HCT116 (cell line): ENCODE measurements around the gene PPP1R37. TPM values are rescaled to one million over a fixed set of nuclear protein-coding genes. Genes with fewer than 3 reads are reported as not detected.

Source experiments
- ATAC-seq: fragments of 200-7000 bp; cut with Tn5 transposase; 2 replicates; pipeline ENCODE4 v1.9.1; 2020; ENCODE audit warnings: mild to moderate bottlenecking, moderate library complexity
- BruUV-seq: library from RNA; stranded (reverse); fragments of 400-500 nt; replicated peaks from 2 replicates; lab custom pipeline; 2021; lab: Mats Ljungman, UMichigan
- CTCF ChIA-PET: fragments of 300-600 bp; sonication (Branson Sonifier 250); formaldehyde crosslinking; loops from one replicate; lab custom pipeline; 2021; ENCODE audit warnings: antibody characterized with exemption; lab: Charles Lee
- POLR2A ChIA-PET: fragments of 300-600, 350-600 bp; sonication (Branson Sonifier 250); formaldehyde crosslinking; loops from one replicate; lab custom pipeline; 2021; ENCODE audit warnings: antibody characterized with exemption; lab: Charles Lee
- RAD21 ChIA-PET, 2 experiments: fragments of 300-600 bp; sonication (Branson Sonifier 250); formaldehyde crosslinking; loops; one replicate each; lab custom pipeline; 2023; ENCODE audit warnings: low total read pairs in 2 of 2; ENCODE audit not compliant: uncharacterized antibody in 2 of 2, unreplicated experiment in 2 of 2, low non-redundant PET in 1 of 2; lab: Charles Lee
- DNase-seq: peaks from one replicate; pipeline ENCODE4 v3.0.0-alpha.2; 2010; ENCODE audit warnings: low read depth, low spot score
- H2AFZ ChIP-seq: fragments of 200-600 bp; shearing (Covaris generic), sonication (generic); 2 replicates; pipeline ENCODE4 v1.6.1; 2017; ENCODE audit warnings: low read depth, mixed run types, mixed read lengths, antibody characterized with exemption, low read length; ENCODE audit not compliant: poor library complexity, severe bottlenecking
- H3K27ac ChIP-seq: 2 replicates; pipeline ENCODE4 v1.5.1; 2012; ENCODE audit warnings: low read depth, low read length
- H3K27me3 ChIP-seq: fragments of 200-600 bp; sonication (generic); 2 replicates; pipeline ENCODE4 v1.6.1; 2016; ENCODE audit warnings: mixed run types, low read length, mixed read lengths; ENCODE audit not compliant: insufficient read depth
- H3K36me3 ChIP-seq, 2 experiments: fragments of 200-500 bp in 1 of 2; fragments of 200-600 bp in 1 of 2; sonication (Bioruptor generic) in 1 of 2; sonication (generic) in 1 of 2; 2 replicates each; pipeline versions ENCODE4 v1.5.1 to v1.6.1; 2014 to 2016; ENCODE audit warnings: low read length in 2 of 2, inconsistent platforms in 1 of 2, mixed read lengths in 1 of 2, mixed run types in 1 of 2; ENCODE audit not compliant: insufficient read depth in 2 of 2, control insufficient read depth in 1 of 2
- H3K4me1 ChIP-seq, 2 experiments: fragments of 200-600 bp in 1 of 2; sonication (generic) in 1 of 2; 2 replicates each; pipeline versions ENCODE4 v1.5.1 to v1.6.1; 2012 to 2017; ENCODE audit warnings: low read length in 2 of 2, inconsistent platforms in 1 of 2, mild to moderate bottlenecking in 1 of 2, mixed read lengths in 1 of 2, mixed run types in 1 of 2, moderate library complexity in 1 of 2; ENCODE audit not compliant: insufficient read depth in 2 of 2, control insufficient read depth in 1 of 2
- H3K4me2 ChIP-seq: fragments of 200-600 bp; sonication (generic); 2 replicates; pipeline ENCODE4 v1.6.1; 2017; ENCODE audit warnings: mixed run types, low read length, mixed read lengths
- H3K4me3 ChIP-seq, 2 experiments: fragments of 200-600 bp in 1 of 2; sonication (generic) in 1 of 2; replicated peaks in 1 of 2; 2 replicates each; pipeline ENCODE4 v1.5.1; 2011 to 2016; ENCODE audit warnings: low read length in 2 of 2, control low read depth in 1 of 2, low read depth in 1 of 2, mild to moderate bottlenecking in 1 of 2, mixed read lengths in 1 of 2, mixed run types in 1 of 2
- H3K79me2 ChIP-seq: fragments of 200-600 bp; sonication (generic); 2 replicates; pipeline ENCODE4 v1.6.1; 2017; ENCODE audit warnings: mild to moderate bottlenecking, mixed run types, low read length, moderate library complexity, mixed read lengths; ENCODE audit not compliant: insufficient read depth
- H3K9ac ChIP-seq: fragments of 200-600 bp; sonication (generic); 2 replicates; pipeline ENCODE4 v1.6.1; 2016; ENCODE audit warnings: low read length, mixed read lengths
- H3K9me2 ChIP-seq: fragments of 200-600 bp; sonication (generic), shearing (Covaris generic); 2 replicates; pipeline ENCODE4 v1.6.1; 2017; ENCODE audit warnings: mixed run types, mild to moderate bottlenecking, moderate library complexity; ENCODE audit not compliant: insufficient read depth
- H3K9me3 ChIP-seq, 2 experiments: fragments of 200-500 bp in 1 of 2; fragments of 200-600 bp in 1 of 2; sonication (Bioruptor generic) in 1 of 2; sonication (generic) in 1 of 2; 2 replicates each; pipeline ENCODE4 v1.6.1; 2014 to 2017; ENCODE audit warnings: low read length in 2 of 2, mixed read lengths in 2 of 2, inconsistent platforms in 1 of 2, low read depth in 1 of 2, mild to moderate bottlenecking in 1 of 2, mixed run types in 1 of 2, moderate library complexity in 1 of 2; ENCODE audit not compliant: control insufficient read depth in 1 of 2, insufficient read depth in 1 of 2
- H4K20me1 ChIP-seq: fragments of 200-600 bp; sonication (generic), shearing (Covaris generic); 2 replicates; pipeline ENCODE4 v1.6.1; 2017; ENCODE audit warnings: mixed run types, mild to moderate bottlenecking, moderate library complexity; ENCODE audit not compliant: insufficient read depth
- ATF3 ChIP-seq: IDR thresholded peaks from 2 replicates; pipeline ENCODE4 v1.6.1; 2012
- CBX3 ChIP-seq: IDR thresholded peaks from 2 replicates; pipeline ENCODE4 v1.6.1; 2012; ENCODE audit warnings: low read depth
- EGR1 ChIP-seq: IDR thresholded peaks from 2 replicates; pipeline ENCODE4 v1.6.1; 2012; ENCODE audit warnings: low read depth
- ELF1 ChIP-seq: IDR thresholded peaks from 2 replicates; pipeline ENCODE4 v1.6.1; 2012; ENCODE audit warnings: low read depth, borderline replicate concordance
- EZH2 ChIP-seq: fragments of 200-600 bp; sonication (generic); IDR thresholded peaks from 2 replicates; pipeline ENCODE4 v1.6.1; 2017; ENCODE audit warnings: antibody characterized with exemption, mixed run types
- EZH2phosphoT487 ChIP-seq: fragments of 200-600 bp; IDR thresholded peaks from 2 replicates; pipeline ENCODE4 v1.6.1; 2018; ENCODE audit warnings: antibody characterized with exemption, borderline replicate concordance
- POLR2AphosphoS5 ChIP-seq: IDR thresholded peaks from 2 replicates; pipeline ENCODE4 v1.6.1; 2011; ENCODE audit warnings: mild to moderate bottlenecking, low read depth, low read length, moderate library complexity
- RAD21 ChIP-seq: IDR thresholded peaks from 2 replicates; pipeline ENCODE4 v1.6.1; 2012; ENCODE audit warnings: low read depth, mild to moderate bottlenecking
- REST ChIP-seq: IDR thresholded peaks from 2 replicates; pipeline ENCODE4 v1.6.1; 2012; ENCODE audit warnings: low read depth
- SIN3A ChIP-seq: IDR thresholded peaks from 2 replicates; pipeline ENCODE4 v1.6.1; 2012; ENCODE audit warnings: low read depth
- SP1 ChIP-seq: IDR thresholded peaks from 2 replicates; pipeline ENCODE4 v1.6.1; 2012; ENCODE audit warnings: low read depth
- SRF ChIP-seq: IDR thresholded peaks from 2 replicates; pipeline ENCODE4 v1.6.1; 2012; ENCODE audit warnings: low read depth
- YY1 ChIP-seq: IDR thresholded peaks from 2 replicates; pipeline ENCODE4 v1.6.1; 2011; ENCODE audit warnings: low read length, low read depth, moderate library complexity, mild to moderate bottlenecking; ENCODE audit not compliant: insufficient replicate concordance; ENCODE audit errors: extremely low read depth
- ZBTB33 ChIP-seq: IDR thresholded peaks from 2 replicates; pipeline ENCODE4 v1.6.1; 2011; ENCODE audit warnings: mild to moderate bottlenecking, low read length, moderate library complexity; ENCODE audit not compliant: insufficient replicate concordance; ENCODE audit errors: extremely low read depth
- ZFX ChIP-seq: fragments of 450-650 bp; IDR thresholded peaks from 2 replicates; pipeline ENCODE4 v1.6.1; 2017
- intact Hi-C: fragments of 100-400 bp; cut with micrococcal nuclease; formaldehyde crosslinking; loops from 2 replicates; pipeline ENCODE4 v1.10.0; 2022
- total RNA-seq: library from RNA; stranded (reverse); gene quantifications from one replicate; pipeline ENCODE4 v1.2.1, GENCODE V29; 2021; ENCODE audit not compliant: unreplicated experiment

PPP1R37 gene
- total RNA-seq, 1 experiment from 2014 or later = 32.7 TPM

DNA sequence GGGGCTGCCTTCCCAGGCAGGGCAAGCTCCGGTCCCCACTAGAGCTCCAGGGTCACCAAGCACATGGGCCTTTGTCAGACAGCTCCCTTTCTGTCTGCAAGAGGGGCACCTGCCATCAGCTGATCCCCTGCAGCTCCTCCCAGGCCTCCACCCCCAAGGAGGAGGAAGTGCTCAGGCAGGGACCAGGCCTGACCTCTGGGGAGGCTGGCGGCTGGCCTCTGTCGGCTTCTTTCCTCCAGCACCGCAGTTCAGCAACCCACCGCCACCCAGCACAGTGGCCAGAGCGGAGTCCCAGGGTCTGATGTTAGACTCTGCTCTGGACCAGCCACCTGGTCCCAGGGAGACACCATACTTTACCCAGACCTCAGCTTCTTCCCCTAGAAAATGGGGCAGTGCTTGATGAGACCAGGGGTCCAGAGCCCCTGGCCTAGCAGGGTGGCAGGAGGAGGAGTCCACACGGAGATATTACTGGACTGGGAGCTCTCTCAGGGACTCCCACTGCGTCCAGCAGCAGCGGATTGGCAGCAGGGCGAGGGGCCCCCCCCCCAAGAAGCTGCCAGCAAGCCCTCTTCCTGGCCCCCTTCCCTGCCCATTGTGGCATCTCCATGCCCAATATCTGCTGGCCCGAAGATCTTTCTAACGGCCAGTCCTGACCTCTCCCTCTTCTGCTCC, 43.7 kb downstream of the PPP1R37 start:
- BruUV-seq = no TSS peak
- Histone ChIP-seq H3K9me3 (no peaks in the 10 kb centered on the region), H3K4me3 (no peak overlapping the region), H3K4me1 (no peaks in the 10 kb centered on the region; a peak in 2 of 4 replicates), H3K9me2 (no peaks in the 10 kb centered on the region), H3K79me2 (peaks cover 48% of the 10 kb centered on the region; the same call in 1 of the 2 replicates), H3K4me2 (no peak overlapping the region), H3K36me3 (no peaks in the 10 kb centered on the region), H2AFZ (no peak overlapping the region), H3K9ac (no peak overlapping the region), H3K27me3 (no peaks in the 10 kb centered on the region), H3K27ac (no peak overlapping the region), H4K20me1 (no peaks in the 10 kb centered on the region)
- ChIA-PET CTCF (no interaction called here), POLR2A (no interaction called here), RAD21 (no interaction called here)
- intact Hi-C loops = no loop called here
- DNase-seq (no peak), ATAC-seq (no peak)
- no peak for TF ChIP-seq CBX3
- no peak for TF ChIP-seq EZH2phosphoT487
- TF ChIP-seq ZBTB33 = no peak
- TF ChIP-seq SIN3A = no peak
- TF ChIP-seq ATF3 = no peak
- TF ChIP-seq POLR2AphosphoS5 = no peak
- no peak for TF ChIP-seq EGR1
- no peak for TF ChIP-seq REST
- no peak for TF ChIP-seq RAD21
- no peak for TF ChIP-seq SRF
- no peak for TF ChIP-seq SP1
- no peak for TF ChIP-seq YY1
- no peak for TF ChIP-seq ELF1
- no peak for TF ChIP-seq ZFX
- no peak for TF ChIP-seq EZH2
